ENCODE data around the gene CLIP2.
"Not testable (repeated sequence)": the region's sequence is repeated elsewhere in the genome, so short reads cannot be mapped to it uniquely, and the experiment has no call there.

Gene CLIP2

DNA sequence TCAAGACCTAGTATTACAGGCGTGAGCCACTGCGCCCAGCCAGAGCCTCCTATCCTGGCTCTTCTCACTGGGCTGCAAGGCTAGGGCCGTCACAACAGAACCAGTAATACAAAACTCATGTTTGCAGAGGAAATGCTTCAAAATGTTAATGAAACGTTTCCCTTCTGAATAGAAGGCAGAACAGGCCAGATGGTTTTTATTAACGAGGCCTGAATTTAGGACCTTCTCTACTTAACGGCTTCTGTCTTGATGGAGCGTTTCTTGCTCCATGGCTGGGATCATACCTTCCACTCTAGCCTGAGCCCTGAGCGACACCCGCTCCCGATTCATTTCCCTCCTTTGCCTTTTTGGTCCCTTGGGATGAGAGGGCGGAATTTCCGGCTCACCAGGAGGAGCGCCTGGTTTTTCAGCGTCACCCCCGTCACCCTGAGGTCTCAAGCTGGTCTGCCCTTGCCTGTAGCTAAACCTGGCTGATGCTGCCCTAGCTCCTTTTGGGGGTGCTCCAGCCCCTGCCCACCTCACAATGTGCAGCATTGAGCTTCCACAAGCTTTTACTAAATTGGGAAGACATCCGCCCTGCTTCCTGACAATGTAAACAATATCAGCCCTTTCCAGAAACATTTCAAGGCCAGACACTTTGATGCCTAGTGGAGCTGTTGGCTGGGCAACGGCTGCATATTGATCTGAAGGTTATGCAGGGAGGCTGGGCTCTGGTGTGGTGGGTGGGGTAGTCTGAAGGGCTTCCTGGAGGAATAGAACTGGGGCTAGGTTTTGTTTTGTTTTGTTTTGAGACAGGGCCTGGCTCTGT, 5.2 kb downstream of the CLIP2 start:
- no peak for DNase-seq (ENCODE audit: low read depth in 3 of 3, low spot score in 1 of 3)

DNA sequence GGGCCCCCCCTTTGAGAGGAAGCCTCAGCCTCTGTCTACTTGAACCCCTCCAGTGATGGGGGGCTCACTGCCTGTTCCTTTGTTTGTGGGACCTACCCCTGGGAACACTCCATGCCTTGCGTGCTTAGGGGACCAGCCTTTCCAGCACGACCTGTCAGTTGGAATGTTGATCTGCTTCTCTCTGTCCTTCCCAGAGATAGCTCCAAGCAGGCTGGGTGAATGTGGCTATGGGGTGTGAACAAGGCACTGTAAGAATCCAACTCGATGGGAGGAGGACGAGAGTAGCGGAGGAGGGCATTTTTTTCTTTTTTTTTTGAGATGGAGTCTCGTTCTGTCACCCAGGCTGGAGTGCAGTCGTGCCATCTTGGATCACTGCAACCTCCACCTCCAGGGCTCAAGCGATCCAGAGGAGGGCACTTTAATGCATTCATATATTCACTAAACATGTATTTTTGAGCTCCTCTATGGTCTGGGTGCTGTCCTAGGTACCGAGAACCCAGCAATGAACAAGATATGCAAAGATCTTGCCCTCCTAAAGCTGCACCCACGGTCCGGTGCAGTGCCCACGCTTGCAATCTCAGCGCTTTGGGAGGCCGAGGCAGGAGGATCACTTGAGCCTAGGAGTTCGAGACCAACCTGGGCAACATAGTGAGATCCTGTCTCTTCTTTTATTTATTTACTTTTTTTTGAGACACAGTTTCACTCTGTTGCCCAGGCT, 8.5 kb downstream of the CLIP2 start:
- DNase-seq (ENCODE audit: low read depth in 3 of 3, low spot score in 1 of 3) = no peak

DNA sequence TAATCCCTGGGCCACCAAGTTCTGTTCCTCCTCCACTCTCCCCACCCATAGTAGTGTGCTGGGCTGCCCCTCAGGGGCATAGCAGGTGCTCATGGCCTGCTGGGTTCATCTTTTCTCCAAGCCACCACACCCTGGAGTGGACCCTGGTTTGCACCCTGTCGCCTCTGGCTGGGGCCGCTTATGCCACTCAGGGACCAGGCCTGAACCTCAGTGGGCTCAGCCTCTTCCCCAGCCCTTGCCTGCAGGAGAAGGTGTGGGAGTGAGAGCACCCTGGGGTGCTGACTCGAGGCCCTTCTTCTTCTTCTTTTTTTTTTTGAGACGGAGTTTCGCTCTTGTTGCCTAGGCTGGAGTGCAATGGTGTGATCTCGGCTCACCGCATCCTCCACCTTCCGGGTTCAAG, 10.2 kb downstream of the CLIP2 start:
- DNase-seq (ENCODE audit: low read depth in 3 of 3, low spot score in 1 of 3) = no peak

DNA sequence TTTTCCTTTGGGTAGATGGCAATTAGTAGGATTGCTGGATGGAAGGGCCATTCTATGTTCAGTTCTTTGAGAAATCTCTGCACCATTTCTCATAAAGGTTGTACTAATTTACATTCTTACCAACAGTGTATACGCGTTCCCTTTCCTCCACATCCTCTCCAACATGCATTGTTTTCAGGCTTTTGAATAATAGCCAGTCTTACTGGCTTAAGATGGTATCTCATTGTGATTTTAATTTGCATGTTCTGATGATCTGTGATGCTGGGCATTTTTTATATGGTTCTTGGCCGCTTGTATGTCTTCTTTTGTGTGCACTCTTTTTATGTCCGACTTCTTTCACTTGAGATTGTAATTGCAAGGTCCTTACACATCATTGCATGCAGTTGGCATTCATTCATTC, 11.7 kb downstream of the CLIP2 start:
- DNase-seq (ENCODE audit: low read depth in 3 of 3, low spot score in 1 of 3) = no peak

DNA sequence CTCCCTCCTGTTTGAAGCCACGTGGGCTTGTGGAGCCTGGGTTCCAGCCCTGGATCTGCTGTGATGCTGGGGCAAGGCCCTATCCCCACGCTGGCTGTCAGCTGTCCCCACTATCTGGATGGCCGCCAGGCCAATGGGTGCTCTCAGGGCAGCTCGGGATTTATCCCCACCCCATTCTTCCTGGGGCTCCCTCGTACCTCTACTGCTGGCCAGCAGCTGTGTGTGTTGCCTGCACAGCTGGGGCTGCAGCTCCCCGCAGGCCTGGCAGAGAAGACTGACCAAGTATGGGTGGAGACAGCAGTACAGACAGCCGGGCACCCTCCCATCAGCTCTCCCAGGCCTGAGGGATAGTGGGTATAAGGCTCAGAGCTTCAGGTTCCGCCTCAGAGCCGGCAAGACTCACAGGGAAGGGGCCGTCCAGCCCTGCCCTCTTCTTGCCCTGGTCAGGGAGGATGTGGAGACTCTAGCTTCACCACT, 13.6 kb downstream of the CLIP2 start:
- no peak for DNase-seq (ENCODE audit: low read depth in 3 of 3, low spot score in 1 of 3)

DNA sequence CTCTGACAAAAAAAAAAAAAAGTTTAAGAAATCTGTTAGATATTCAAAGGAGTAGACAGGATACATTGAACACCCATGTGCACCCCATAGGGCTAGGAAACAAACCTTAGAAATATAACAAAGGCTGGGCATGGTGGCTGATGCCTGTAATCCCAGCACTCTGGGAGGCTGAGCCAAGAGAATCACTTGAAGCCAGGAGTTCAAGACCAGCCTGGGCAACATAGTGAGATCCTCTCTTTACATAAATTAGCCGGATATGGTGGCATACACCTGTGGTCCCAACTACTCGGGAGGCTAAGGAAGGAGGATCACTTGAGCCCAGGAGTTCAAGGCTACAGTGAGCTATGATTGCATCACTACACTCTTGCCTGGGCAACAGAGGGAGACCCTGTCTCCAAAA, 15.3 kb downstream of the CLIP2 start:
- no peak for DNase-seq (ENCODE audit: low read depth in 3 of 3, low spot score in 1 of 3)

DNA sequence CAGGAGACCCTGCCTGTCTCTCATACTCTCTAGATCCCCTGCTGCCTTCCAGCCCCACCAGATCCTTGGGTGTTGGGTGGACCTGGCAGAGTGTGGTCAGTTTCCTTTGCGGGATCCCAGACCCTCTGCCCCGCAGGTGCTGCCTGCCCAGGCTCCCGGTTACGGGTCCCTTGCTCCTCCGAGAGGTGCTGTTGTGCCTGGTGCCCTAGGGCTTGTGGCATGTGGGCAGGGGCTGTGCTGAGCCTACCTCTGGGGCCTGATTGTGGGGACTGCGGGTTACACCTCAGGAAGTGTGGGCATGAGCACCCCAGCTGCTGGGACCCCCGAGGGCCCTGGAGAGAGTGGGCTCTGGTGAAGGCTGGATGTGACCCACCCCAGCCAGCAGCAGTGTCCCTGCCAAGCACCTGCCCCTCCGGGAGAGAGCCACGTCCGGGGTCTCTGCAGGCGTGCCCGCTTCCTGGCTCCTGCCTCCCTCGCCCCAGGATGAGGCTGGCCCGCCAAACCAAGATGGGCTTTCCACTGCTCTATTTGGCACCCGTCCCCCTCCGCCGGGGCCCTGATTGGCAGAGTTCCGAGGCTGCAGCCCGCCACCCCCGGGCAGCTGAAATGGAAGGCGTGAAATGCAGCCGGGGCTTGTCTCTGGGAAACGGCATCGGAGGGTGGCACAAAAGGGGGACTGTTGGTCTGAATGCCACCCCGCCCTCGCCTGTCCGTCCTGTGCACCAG, 17.0 kb downstream of the CLIP2 start:
- DNase-seq (ENCODE audit: low read depth in 3 of 3, low spot score in 1 of 3) = no peak

DNA sequence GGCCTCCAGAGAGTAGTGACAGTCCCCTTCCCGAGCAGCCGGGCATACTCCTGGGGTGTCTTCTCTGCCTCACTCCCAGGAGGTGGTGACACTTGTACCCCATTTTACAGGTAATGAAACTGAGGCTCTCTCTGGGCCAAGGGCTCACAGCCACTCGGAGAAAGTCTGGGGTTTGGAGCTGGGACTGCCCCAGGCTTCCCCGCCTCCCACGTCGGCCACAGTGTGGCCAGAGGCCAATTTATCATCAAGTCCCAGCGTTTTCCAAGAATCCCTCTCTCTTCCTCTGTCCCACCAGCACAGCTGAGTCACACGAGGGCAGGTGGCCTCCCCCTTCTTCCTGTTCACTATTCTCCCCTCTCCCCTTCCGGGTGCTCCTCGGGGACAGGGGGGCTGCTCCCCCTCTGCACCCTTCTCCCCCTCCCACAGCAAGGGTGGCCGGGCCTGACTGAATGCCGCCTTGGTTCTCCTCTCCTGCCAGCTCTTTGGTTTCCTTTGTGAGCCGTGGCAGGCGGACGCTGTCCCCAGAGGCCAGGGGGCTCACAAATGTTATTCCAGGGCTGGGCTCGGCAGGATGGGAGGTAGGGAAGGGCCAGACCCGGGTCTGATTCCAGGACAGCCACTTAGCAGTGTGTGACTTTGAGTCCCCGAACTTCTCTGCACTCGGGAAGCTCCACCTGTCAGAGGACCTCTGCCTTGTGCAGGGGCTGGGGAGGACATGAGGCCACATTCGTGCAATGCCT, 17.7 kb downstream of the CLIP2 start:
- no peak for DNase-seq (ENCODE audit: low read depth in 3 of 3, low spot score in 1 of 3)

DNA sequence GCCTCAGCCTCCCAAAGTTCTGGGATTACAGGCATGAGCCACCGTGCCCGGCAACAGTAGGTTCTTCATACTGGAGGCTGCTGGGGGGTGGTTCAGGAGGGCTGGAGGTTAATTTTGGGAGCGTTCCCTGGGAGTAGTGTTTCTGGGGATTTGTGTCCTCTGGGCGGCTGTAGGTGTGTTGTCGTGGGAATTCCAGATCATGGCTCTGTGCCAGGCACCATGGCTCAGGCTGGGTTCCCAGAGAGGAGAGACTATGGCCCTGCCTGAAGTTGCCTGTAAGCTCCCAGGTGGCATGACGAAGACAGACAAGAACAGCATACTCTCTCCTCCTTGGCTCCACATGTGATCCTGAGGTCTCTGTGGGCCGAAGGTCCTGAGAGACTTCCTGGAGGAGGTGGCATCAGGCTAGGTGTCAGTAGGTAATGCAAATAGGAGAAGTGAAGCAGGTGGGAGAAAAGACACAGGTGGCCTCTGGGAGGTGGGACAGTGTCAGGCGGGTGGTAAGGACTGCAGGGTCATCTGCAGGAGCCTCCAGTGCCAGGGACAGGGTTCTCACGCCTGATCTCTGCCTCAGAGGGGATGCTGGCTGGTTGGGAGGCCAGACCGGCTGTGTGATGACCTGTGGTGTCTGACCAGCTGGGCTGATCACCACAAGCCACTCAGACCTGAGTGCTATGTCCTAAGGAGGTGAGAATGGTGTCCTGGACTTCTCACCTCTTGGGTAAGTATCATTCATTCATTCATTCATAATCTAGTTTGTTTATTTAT, 18.7 kb downstream of the CLIP2 start:
- DNase-seq (ENCODE audit: low read depth in 3 of 3, low spot score in 1 of 3) = no peak

DNA sequence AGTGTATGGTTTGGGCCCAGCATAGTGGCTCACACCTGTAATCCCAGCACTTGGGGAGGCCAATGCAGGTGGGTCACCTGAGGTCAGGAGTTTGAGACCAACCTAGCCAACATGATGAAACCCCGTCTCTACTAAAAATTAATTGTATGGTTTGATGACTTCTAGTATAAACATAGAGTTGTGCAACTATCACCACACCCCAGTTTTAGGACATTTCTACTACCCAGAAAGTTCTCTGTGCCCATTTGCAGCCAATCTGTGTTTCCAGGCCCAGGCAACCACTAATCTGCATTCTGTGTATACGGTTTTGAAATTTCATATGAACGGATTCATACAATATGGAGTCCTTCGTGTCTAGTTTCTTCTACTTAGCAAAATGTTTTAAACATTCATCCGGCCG, 20.0 kb downstream of the CLIP2 start:
- no peak for DNase-seq (ENCODE audit: low read depth in 3 of 3, low spot score in 1 of 3)

DNA sequence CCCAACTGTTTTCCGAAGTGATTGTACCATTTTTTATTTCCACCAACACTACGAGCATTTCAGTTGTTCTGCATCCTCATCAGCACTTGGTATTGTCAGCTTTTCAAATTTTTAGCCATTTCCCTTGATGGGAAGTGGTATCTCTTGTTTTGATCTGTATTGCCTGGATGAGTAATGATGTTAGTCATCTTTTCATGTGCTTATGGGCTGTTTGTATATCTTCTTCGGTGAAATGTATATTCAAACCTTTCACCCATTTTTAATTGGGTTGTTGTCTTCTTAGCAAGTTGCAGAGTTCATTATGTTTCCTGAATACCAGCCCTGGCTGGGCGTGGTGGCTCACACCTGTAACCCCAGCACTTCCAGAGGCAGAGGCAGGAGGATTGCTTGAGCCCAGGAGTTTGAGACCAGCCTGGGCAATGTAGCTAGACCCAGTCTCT, 22.1 kb downstream of the CLIP2 start:
- no peak for DNase-seq (ENCODE audit: low read depth in 3 of 3, low spot score in 1 of 3)

DNA sequence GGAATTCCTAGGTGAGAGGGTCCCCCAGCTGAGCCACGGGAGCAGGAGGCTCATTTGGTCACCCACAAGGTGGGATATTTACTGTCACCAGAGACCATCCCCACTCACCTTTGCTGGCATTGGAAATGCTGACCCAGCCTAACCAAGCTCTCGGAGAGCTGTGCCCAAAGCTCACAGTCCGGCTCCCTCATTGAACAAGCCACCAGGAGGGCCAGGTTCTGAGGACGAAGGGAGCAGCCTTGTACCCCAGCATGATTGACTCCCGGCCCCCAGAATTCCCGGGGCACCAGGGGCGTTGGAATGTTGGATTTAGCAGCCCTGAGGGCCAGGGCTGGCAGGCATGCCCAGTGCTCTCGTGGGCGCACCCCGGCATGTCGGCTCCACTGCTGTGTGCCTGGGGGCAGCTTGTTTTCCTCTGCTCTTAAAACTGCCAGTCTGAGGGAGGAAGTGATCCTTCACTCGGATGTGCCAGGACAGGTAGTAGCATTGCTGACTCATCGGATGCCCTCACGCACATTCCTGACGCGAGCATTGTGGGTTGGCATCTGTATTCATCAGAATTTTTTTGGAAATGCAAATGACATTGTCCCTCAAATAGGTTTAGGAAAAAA, 23.3 kb downstream of the CLIP2 start:
- no peak for DNase-seq (ENCODE audit: low read depth in 3 of 3, low spot score in 1 of 3)

DNA sequence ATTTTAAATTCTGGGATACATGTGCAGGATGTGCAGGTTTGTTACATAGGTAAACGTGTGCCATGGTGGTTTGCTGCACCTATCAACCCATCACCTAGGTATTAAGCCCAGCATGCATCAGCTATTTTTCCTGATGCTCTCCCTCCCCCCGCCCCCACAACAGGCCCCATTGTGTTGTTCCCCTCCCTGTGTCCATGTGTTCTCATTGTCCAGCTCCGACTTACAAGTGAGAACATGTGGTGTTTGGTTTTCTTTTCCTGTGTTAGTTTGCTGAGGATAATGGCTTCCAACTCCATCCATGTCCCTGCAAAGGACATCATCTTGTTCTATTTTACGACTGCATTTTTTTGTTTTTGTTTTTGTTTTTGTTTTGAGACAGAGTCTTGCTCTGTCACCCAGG, 26.7 kb downstream of the CLIP2 start:
- not testable (repeated sequence) for DNase-seq (ENCODE audit: low read depth in 3 of 3, low spot score in 1 of 3)

DNA sequence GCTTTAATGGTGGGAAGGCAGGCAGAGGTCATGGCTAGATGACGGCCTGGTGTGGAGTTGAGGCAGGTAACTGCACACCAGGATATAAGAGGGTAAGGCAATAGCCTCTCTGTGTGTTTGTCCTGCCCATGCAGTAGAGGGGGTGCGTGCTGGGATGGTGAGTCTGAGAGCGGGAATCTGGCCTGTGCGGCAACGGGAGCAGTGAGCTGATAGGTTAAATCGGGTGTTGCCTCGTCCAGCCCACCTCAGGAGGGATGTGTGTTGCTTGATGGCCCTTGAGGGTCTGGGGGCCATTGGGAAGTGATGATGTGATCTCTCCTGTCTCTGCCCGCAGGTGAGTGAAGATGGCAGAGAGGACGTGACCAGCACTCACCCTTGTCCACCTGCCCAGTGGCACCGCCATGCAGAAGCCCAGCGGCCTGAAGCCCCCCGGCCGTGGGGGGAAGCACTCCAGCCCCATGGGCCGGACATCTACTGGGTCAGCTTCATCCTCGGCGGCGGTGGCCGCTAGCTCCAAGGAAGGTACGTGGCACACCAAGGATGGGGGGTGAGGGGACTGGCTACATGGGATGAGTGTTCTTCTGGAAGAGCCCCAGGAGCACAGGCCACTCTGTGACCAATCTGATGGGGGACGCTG, 28.1 kb downstream of the CLIP2 start:
- DNase-seq (ENCODE audit: low read depth in 3 of 3, low spot score in 1 of 3) = no peak

DNA sequence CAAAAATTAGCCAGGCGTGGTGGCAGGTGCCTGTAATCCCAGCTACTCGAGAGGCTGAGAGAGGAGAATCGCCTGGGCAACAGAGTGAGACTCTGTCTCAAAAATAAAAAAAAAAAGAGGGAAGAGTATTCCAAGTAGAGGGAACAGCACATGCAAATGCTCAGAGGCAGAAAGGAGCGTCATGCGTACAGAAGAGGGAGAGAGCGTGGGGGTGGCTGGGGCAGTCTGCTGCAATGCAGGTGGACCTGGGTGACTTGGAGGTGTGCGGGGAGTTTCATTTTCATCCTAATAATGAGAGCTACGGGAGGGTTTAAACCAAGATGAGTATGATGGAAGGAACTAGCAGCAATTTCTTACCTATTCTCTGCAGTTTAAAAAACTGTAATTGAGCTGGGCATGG, 28.8 kb downstream of the CLIP2 start:
- DNase-seq (ENCODE audit: low read depth in 3 of 3, low spot score in 1 of 3) = no peak

DNA sequence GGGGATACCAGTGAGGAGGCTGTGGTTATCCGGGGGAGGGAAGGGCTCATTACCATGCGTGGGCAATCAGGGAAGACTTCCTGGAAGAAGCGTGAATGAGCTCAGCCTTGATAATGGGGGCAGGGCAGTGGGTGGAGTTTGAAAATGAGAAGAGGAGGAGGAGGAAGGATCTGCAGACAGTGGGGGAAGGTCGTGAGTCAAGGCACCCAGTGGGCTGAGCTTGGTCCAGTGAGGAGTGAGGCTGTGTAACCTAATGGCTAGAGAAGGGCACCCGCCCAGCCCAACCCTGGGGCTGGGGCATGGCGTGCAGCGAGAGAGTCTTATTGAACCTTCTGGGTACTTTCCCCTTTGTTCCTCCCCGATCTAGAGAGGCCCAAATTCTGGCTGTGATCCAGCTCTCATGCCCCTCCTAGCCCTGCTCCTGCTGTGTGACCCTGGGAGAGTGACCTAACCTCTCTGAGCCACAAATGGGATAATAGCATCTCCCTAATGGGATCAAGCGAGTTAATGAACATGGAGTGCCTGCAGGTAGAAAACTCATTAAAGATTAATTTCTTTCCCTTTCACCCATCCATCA, 31.5 kb downstream of the CLIP2 start:
- DNase-seq (ENCODE audit: low read depth in 3 of 3, low spot score in 1 of 3) = no peak

DNA sequence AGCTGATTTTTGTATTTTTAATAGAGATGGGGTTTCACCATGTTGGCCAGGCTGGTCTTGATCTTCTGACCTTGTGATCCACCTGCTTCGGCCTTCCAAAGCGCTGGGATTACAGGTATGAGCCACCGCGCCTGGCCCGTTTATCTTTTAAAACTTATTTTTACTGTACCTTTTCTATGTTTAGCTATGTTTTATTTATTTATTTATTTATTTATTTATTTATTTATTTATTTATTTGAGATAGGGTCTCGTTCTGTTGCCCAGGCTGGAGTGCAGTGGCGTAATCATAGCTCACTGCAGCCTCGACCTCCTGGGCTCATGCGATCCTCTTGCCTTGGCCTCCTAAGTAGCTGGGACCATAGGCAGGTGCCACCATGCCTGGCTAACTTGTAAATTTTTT, 33.7 kb downstream of the CLIP2 start:
- DNase-seq (ENCODE audit: low read depth in 3 of 3, low spot score in 1 of 3) = not testable (repeated sequence)

DNA sequence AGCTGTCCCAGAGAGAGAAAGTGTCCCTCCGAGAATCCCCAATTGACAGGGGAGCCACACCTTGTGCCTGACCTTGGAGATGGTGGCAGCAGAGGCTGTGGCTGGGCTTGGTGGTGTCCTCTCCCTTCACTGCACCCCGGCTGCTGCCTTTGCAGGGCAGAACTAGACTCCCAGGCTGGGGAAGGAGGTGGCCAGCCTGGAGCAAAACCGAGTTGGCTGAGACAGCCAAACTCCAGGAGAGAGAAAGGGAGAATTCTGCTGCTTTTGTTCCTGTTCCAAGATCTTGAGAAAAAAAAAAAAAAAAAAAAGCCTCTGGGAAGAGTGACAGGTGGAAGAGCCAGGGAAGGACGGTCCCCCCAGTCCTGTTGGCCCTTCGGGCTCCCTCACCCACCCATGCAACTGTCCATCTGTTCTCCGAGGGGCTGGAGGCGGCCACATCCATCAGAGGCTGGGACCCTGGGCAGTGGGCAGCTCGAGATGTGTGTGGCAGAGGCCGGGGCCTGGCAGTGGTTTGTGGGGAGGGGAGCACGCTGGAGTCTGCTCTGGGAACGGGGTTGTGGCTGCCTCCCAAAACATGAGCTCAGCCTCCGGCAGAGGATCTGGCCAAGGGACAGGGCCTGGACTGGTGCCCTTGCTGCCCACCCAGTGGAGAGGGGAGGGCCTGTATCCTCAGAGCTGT, 35.5 kb downstream of the CLIP2 start:
- no peak for DNase-seq (ENCODE audit: low read depth in 3 of 3, low spot score in 1 of 3)

DNA sequence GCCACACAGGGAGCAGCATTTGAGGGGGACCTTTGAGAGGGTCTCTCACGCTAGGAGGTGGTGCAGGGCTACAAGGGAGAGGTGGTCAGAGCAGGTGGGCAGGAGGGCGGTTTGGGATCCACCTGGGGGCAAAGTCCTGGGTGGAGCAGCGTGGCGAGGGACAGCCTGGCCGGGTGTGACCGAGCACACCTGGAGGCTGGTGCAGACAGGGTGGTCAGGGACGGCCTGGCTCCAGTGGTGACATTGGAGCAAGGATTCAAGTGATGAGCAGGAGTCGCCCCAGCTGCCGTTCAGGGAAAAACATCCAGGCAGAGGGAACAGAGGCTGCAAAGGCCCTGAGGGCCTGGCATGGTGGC, 36.0 kb downstream of the CLIP2 start:
- no peak for DNase-seq (ENCODE audit: low read depth in 3 of 3, low spot score in 1 of 3)

Data from stimulated activated CD4-positive, alpha-beta T cell treated with anti-CD3 and anti-CD28 coated beads, TNF-alpha, amount 100 ng/mL, for 1 hour (primary cell).